Astrocyte of the spinal cord (primary cell): Measurements from ENCODE around the gene FANCD2.
A peak's percentile ranks its signal among the peaks of the same experiment; 100 is the strongest.
"Not testable (repeated sequence)": the region's sequence is repeated elsewhere in the genome, so short reads cannot be mapped to it uniquely, and the experiment has no call there.

Experiments used
- DNase-seq: peaks from one replicate; pipeline ENCODE4 v3.0.0; 2011; ENCODE audit warnings: low read depth, low spot score
- H3K4me3 ChIP-seq: 2 replicates; pipeline ENCODE4 v1.5.1; 2011; ENCODE audit warnings: low read depth, mild to moderate bottlenecking, low read length, moderate library complexity
- in situ Hi-C: cut with HindIII; loops from 2 replicates; pipeline ENCODE4 v1.10.0; 2017; ENCODE audit warnings: low sequenced_read_pairs
- TF ChIP-seq, protein P1 (sequence below): IDR thresholded peaks from 2 replicates; pipeline ENCODE4 v1.5.1; 2012; ENCODE audit warnings: low read depth, mild to moderate bottlenecking, low read length, inconsistent platforms

The FANCD2 gene

DNA sequence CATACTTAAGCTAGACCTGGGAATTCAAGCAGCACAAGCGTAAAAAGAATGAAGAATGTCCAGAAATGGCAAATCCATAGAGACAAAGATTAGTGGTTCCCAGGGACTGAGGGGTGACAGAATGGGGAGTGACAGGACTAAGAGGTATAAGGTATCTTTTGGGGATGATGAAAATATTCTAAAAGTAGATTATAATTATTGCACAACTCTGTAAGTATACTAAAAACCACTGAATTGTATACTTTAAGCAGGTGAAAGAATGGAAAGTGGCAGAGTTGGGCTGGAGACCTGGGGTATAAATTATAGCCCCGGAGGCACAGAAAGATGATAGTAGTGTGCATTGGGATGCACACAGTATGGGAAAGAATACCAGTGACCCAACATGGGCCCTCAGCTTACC, 94.8 kb downstream of the FANCD2 start:
- no peak overlapping the region for H3K4me3 ChIP-seq
- TF ChIP-seq, protein P1, sequence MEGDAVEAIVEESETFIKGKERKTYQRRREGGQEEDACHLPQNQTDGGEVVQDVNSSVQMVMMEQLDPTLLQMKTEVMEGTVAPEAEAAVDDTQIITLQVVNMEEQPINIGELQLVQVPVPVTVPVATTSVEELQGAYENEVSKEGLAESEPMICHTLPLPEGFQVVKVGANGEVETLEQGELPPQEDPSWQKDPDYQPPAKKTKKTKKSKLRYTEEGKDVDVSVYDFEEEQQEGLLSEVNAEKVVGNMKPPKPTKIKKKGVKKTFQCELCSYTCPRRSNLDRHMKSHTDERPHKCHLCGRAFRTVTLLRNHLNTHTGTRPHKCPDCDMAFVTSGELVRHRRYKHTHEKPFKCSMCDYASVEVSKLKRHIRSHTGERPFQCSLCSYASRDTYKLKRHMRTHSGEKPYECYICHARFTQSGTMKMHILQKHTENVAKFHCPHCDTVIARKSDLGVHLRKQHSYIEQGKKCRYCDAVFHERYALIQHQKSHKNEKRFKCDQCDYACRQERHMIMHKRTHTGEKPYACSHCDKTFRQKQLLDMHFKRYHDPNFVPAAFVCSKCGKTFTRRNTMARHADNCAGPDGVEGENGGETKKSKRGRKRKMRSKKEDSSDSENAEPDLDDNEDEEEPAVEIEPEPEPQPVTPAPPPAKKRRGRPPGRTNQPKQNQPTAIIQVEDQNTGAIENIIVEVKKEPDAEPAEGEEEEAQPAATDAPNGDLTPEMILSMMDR = no peak
- no peak for DNase-seq
- in situ Hi-C loops = no loop called here

DNA sequence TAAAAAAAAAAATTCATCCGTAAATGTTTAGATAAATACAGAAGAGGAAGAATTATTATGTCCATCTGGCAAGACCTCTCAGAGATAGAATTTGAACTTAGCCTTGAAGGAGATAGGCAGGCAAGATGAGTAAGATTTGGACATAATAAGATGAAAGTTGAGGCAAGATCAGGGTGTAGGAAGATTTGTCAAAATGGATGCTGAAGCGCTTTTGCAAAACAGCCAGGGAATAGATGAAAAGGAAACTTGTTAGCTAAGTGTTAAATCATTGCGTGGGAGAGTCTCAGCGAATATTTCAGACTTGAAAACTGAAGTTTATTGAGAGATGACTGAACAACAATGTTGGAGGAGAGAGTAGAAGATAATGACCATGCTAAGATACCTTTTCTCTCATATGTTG, 96.5 kb downstream of the FANCD2 start:
- DNase-seq = no peak
- H3K4me3 ChIP-seq = no peak overlapping the region
- in situ Hi-C loops = no loop called here
- TF ChIP-seq, protein P1 = no peak

GRCh38 chr3:10135872-10136271, 109.6 kb downstream of the FANCD2 start:
- H3K4me3 ChIP-seq, DNase-seq, in situ Hi-C loops: not testable (repeated sequence)

DNA sequence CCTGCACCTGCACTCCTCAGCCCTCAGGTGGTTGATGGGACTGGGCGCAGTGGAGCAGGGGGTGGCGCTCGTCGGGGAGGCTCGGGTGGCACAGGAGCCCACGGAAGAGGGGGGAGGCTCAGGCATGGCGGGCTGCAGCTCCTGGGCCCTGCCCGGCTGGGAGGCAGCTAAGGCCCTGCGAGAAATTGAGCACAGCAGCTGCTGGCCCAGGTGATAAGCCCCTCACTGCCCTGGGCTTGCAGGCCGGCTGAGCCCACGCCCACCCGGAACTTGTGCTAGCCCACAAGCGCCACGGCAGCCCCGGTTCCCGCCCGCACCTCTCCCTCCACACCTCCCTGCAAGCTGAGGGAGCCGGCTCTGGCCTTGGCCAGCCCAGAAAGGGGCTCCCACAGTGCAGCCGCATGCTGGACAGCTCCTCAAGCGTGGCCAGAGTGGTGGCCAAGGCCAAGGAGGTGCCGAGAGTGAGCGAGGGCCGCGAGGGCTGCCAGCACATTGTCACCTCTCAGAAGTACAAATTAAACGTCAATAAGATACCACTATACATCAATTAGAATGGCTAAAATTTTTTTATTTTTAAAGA, 110.3 kb downstream of the FANCD2 start:
- TF ChIP-seq, protein P1 = no peak
- DNase-seq = no peak
- no peak overlapping the region for H3K4me3 ChIP-seq
- in situ Hi-C loops = no loop called here

DNA sequence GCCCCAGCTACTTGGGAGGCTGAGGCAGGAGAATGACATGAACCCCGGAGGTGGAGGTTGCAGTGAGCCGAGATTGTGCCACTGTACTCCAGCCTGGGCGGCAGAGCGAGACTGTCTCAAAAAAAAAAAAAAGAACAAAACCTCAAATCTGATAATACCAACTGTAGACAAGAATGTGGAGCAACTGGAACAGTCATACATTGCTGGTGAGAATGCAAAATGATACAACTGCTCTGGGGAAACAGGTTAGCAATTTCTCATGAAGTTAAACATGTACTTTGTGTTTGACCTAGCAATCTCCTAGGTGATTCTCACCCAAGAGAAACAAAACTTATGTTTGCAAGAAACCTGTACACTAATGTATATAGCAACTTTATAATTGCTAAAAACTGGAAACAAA, 110.9 kb downstream of the FANCD2 start:
- in situ Hi-C loops = no loop called here

GRCh38 chr3:10140996-10141546, 114.8 kb downstream of the FANCD2 start:
- DNase-seq = no peak
- TF ChIP-seq, protein P1 = no peak
- H3K4me3 ChIP-seq = peak overlapping the region; percentile 76
- in situ Hi-C loops = no loop called here

More for the DNA sequence above, 110.9 kb downstream of the FANCD2 start:
- TF ChIP-seq, protein P1 = no peak
- no peak overlapping the region for H3K4me3 ChIP-seq
- no peak for DNase-seq

DNA sequence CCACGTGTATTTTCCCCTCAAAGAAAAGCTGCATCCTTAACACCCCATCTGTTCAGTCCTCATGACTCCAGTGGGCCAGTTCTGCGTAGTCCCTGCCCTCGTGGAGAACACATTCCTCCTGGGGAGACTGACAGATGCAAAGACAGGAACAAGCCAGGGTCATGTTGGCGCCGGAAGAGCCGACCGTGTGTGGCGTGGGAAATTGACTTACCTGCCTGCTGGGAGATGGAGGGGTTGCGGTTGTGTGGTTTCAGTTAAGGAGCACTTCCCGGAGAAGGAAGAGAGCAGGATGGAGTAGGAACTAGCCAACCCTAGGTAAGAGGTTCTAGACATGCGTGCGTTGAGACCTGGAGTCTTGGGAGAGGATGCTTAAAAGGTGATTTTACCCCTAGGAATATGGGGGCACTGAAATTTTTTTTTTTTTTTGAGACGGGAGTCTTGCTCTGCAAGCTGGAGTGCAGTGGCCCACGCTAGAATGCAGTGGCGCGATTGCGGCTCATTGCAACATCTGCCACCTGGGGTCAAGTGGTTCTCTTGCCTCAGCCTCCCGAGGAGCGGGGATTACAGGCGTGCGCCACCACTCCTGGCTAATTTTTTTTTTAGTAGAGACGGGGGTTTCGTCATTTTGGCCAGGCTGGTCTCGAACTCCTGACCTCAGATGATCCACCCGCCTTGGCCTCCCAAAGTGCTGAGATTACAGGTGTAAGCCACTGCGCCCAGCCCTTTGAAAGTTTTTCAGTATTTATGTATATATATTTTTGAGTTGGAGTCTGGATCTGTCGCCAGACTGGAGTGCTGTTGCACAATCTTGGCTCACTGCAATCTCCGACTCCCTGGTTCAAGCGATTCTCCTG, 116.7 kb downstream of the FANCD2 start:
- H3K4me3 ChIP-seq = peak overlapping the region; percentile 76
- no peak for DNase-seq
- in situ Hi-C loops = no loop called here
- TF ChIP-seq, protein P1 = no peak
